Measurements from ENCODE around the gene GAS2. TPM values are rescaled to one million over a fixed set of nuclear protein-coding genes. Genes with fewer than 3 reads are reported as not detected.

The GAS2 gene
- total and polyA plus RNA-seq, 2 donors (not counting 1 experiment from before 2014, with no cell fraction given): 2.5 to 6.5 TPM

DNA sequence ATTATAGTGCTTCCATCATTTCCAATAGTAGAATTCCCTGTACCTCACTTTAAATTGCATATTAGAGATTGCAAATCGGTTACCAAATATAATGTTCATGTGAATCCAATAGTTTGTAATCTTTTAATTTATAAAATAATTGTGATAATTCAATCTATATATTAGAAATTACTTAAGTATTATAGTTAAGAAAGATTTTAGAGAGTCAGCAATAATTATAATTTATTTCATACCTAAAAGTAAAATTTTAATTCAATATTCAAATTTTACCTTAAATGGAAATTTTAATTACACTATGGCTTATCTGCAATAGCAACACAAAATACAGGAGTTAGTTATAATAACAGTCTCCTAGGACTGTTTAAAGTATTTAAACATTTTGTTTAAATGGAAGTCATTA, 180.3 kb downstream of the GAS2 start:
- no CpG with 5 or more reads among the region's 1 CpG for WGBS (ENCODE audit: insufficient coverage)
- ATAC-seq (ENCODE audit: low read depth) (no peak), DNase-seq (no peak)
- Mint-ChIP-seq H3K27me3 (no peaks in the 10 kb centered on the region), H3K9me3 (ENCODE audit: insufficient read depth) (no peaks in the 10 kb centered on the region), H3K4me1 (no peaks in the 10 kb centered on the region), H3K27ac (no peak overlapping the region), H3K4me3 (no peak overlapping the region)
- H3K36me3 ChIP-seq (replicated peaks in 1 of 2; ENCODE audit: control extremely low read depth in 1 of 2, control insufficient read depth in 1 of 2, extremely low read depth in 1 of 2, insufficient read depth in 2 of 2, low read length in 1 of 2): no peaks in the 10 kb centered on the region
- no peak overlapping the region for H3K4me2 ChIP-seq (replicated peaks; ENCODE audit: low read depth, low read length, poor library complexity, severe bottlenecking)
- intact Hi-C loops (cut with micrococcal nuclease): no loop called here
- H3K4me1 ChIP-seq (ENCODE audit: control insufficient read depth in 2 of 2, insufficient read depth in 2 of 2, low read length in 2 of 2): no peaks in the 10 kb centered on the region
- H3K27me3 ChIP-seq (replicated peaks in 1 of 4; ENCODE audit: control extremely low read depth in 1 of 4, control insufficient read depth in 3 of 4, insufficient read depth in 4 of 4, low read length in 3 of 4): no peaks in the 10 kb centered on the region
- ChIA-PET POLR2A (no interaction called here), CTCF (no interaction called here)
- no peaks in the 10 kb centered on the region for H3K79me2 ChIP-seq (ENCODE audit: control insufficient read depth, insufficient read depth, low read length)
- TF ChIP-seq, protein P1, sequence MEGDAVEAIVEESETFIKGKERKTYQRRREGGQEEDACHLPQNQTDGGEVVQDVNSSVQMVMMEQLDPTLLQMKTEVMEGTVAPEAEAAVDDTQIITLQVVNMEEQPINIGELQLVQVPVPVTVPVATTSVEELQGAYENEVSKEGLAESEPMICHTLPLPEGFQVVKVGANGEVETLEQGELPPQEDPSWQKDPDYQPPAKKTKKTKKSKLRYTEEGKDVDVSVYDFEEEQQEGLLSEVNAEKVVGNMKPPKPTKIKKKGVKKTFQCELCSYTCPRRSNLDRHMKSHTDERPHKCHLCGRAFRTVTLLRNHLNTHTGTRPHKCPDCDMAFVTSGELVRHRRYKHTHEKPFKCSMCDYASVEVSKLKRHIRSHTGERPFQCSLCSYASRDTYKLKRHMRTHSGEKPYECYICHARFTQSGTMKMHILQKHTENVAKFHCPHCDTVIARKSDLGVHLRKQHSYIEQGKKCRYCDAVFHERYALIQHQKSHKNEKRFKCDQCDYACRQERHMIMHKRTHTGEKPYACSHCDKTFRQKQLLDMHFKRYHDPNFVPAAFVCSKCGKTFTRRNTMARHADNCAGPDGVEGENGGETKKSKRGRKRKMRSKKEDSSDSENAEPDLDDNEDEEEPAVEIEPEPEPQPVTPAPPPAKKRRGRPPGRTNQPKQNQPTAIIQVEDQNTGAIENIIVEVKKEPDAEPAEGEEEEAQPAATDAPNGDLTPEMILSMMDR (IDR thresholded peaks at IDR 0.05): no peak
- no peak for TF ChIP-seq EZH2 (IDR thresholded peaks at IDR 0.05; ENCODE audit: borderline replicate concordance, insufficient read depth, low read depth, low read length, poor library complexity, severe bottlenecking)
- H4K20me1 ChIP-seq (ENCODE audit: control insufficient read depth, insufficient read depth, low read length, poor library complexity, severe bottlenecking): no peaks in the 10 kb centered on the region
- no peak overlapping the region for H3K27ac ChIP-seq (ENCODE audit: low read length in 2 of 2)
- H3K4me3 ChIP-seq (ENCODE audit: control extremely low read depth in 1 of 5, extremely low read depth in 1 of 5, insufficient read depth in 1 of 5, low read depth in 2 of 5, low read length in 4 of 5): no peak overlapping the region
- H2AFZ ChIP-seq (ENCODE audit: insufficient read depth, low read depth, low read length, poor library complexity, severe bottlenecking): no peak overlapping the region
- H3K9ac ChIP-seq (ENCODE audit: low read length): no peak overlapping the region
- H3K9me3 ChIP-seq (ENCODE audit: control extremely low read depth in 1 of 3, control insufficient read depth in 2 of 3, insufficient read depth in 1 of 3, low read length in 2 of 3): no peaks in the 10 kb centered on the region

DNA sequence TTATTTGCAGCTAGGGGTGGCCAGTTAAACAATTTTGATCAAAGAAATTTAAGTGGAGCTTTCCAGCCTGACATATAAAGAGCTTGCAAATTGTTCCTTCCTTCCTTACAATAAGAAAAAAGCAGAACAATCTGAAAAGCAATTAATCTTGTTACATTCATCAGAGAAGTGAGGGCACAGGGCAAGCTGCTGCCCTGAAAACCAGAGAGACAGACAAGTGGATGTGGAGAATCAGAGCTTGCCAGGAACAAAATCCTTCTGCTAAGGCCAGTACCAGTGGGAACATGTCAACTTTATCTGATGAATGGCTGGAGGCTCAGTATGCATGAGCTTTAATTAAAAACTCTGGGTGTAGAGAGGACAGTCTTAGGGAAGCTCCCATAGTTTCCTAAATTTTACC, 185.1 kb downstream of the GAS2 start:
- Mint-ChIP-seq H3K9me3 (ENCODE audit: insufficient read depth) (peaks cover 5% of the 10 kb centered on the region), H3K4me3 (no peak overlapping the region), H3K27ac (no peak overlapping the region), H3K4me1 (no peaks in the 10 kb centered on the region), H3K27me3 (no peaks in the 10 kb centered on the region)
- DNase-seq (no peak), ATAC-seq (ENCODE audit: low read depth) (no peak)
- H4K20me1 ChIP-seq (ENCODE audit: control insufficient read depth, insufficient read depth, low read length, poor library complexity, severe bottlenecking): no peaks in the 10 kb centered on the region
- no peak overlapping the region for H3K4me2 ChIP-seq (replicated peaks; ENCODE audit: low read depth, low read length, poor library complexity, severe bottlenecking)
- no peaks in the 10 kb centered on the region for H3K36me3 ChIP-seq (replicated peaks in 1 of 2; ENCODE audit: control extremely low read depth in 1 of 2, control insufficient read depth in 1 of 2, extremely low read depth in 1 of 2, insufficient read depth in 2 of 2, low read length in 1 of 2)
- no peak for TF ChIP-seq EZH2 (IDR thresholded peaks at IDR 0.05; ENCODE audit: borderline replicate concordance, insufficient read depth, low read depth, low read length, poor library complexity, severe bottlenecking)
- TF ChIP-seq, protein P1 (IDR thresholded peaks at IDR 0.05): no peak
- no peak overlapping the region for H3K9ac ChIP-seq (ENCODE audit: low read length)
- no peaks in the 10 kb centered on the region for H3K9me3 ChIP-seq (ENCODE audit: control extremely low read depth in 1 of 3, control insufficient read depth in 2 of 3, insufficient read depth in 1 of 3, low read length in 2 of 3)
- H3K4me3 ChIP-seq (ENCODE audit: control extremely low read depth in 1 of 5, extremely low read depth in 1 of 5, insufficient read depth in 1 of 5, low read depth in 2 of 5, low read length in 4 of 5): no peak overlapping the region
- H3K27ac ChIP-seq (ENCODE audit: low read length in 2 of 2): no peak overlapping the region
- CTCF ChIA-PET: interaction anchor here (0.5 to 1.0 kb wide), 2 partner anchors 12 to 71 kb away, joined by 3 to 4 read pairs; no protein-coding TSS in a partner anchor
- H3K79me2 ChIP-seq (ENCODE audit: control insufficient read depth, insufficient read depth, low read length): no peaks in the 10 kb centered on the region
- no peaks in the 10 kb centered on the region for H3K27me3 ChIP-seq (replicated peaks in 1 of 4; ENCODE audit: control extremely low read depth in 1 of 4, control insufficient read depth in 3 of 4, insufficient read depth in 4 of 4, low read length in 3 of 4)
- no peaks in the 10 kb centered on the region for H3K4me1 ChIP-seq (ENCODE audit: control insufficient read depth in 2 of 2, insufficient read depth in 2 of 2, low read length in 2 of 2)
- H2AFZ ChIP-seq (ENCODE audit: insufficient read depth, low read depth, low read length, poor library complexity, severe bottlenecking): no peak overlapping the region
- intact Hi-C loops (cut with micrococcal nuclease): no loop called here
- POLR2A ChIA-PET: no interaction called here

Data from B cell (primary cell).